NCI-H1436 (cell line): ENCODE data around the gene MLLT1.

Experiments
- DNase-seq: peaks from one replicate; lab custom pipeline; 2025; lab: John Stamatoyannopoulos, UW

The MLLT1 gene

GRCh38 chr19:6275170-6275744 is 4.5 kb downstream of the MLLT1 start:
- DNase-seq: no peak

GRCh38 chr19:6274756-6275155 is 5.0 kb downstream of the MLLT1 start:
- DNase-seq: no peak

GRCh38 chr19:6273701-6274601 is 5.8 kb downstream of the MLLT1 start:
- no peak for DNase-seq

GRCh38 chr19:6272913-6273600 is 6.7 kb downstream of the MLLT1 start:
- DNase-seq: no peak

- no peak for DNase-seq
Measured at GRCh38 chr19:6272411-6272791, 7.4 kb downstream of the MLLT1 start.

GRCh38 chr19:6271721-6272410 is 7.9 kb downstream of the MLLT1 start:
- no peak for DNase-seq

GRCh38 chr19:6271251-6271650 is 8.5 kb downstream of the MLLT1 start:
- DNase-seq: no peak

GRCh38 chr19:6270822-6271221 is 9.0 kb downstream of the MLLT1 start:
- no peak for DNase-seq

- DNase-seq: no peak
Measured at GRCh38 chr19:6270076-6270745, 9.6 kb downstream of the MLLT1 start.

GRCh38 chr19:6269101-6269886 is 10.5 kb downstream of the MLLT1 start:
- DNase-seq: no peak

GRCh38 chr19:6268382-6268771 is 11.4 kb downstream of the MLLT1 start:
- no peak for DNase-seq

- no peak for DNase-seq
Measured at GRCh38 chr19:6267552-6268381, 12.0 kb downstream of the MLLT1 start.

GRCh38 chr19:6264803-6265202 is 15.0 kb downstream of the MLLT1 start:
- no peak for DNase-seq

GRCh38 chr19:6263735-6264444 is 15.9 kb downstream of the MLLT1 start:
- no peak for DNase-seq

GRCh38 chr19:6263306-6263705 is 16.5 kb downstream of the MLLT1 start:
- no peak for DNase-seq

- DNase-seq: no peak
Measured at GRCh38 chr19:6262519-6262918, 17.3 kb downstream of the MLLT1 start.

GRCh38 chr19:6261883-6262282 is 17.9 kb downstream of the MLLT1 start:
- DNase-seq: no peak

GRCh38 chr19:6260912-6261650 is 18.7 kb downstream of the MLLT1 start:
- DNase-seq: no peak

GRCh38 chr19:6260376-6260775 is 19.4 kb downstream of the MLLT1 start:
- no peak for DNase-seq
